GM19455 (cell line): ENCODE data around the gene NT5C2.
"Not testable (repeated sequence)": the region's sequence is repeated elsewhere in the genome, so short reads cannot be mapped to it uniquely, and the experiment has no call there.

Experiments used
- ATAC-seq: cut with Tn5 transposase; IDR thresholded peaks from one replicate; pipeline ENCODE4 v1.9.1; 2021; ENCODE audit not compliant: unreplicated experiment

Gene NT5C2

DNA sequence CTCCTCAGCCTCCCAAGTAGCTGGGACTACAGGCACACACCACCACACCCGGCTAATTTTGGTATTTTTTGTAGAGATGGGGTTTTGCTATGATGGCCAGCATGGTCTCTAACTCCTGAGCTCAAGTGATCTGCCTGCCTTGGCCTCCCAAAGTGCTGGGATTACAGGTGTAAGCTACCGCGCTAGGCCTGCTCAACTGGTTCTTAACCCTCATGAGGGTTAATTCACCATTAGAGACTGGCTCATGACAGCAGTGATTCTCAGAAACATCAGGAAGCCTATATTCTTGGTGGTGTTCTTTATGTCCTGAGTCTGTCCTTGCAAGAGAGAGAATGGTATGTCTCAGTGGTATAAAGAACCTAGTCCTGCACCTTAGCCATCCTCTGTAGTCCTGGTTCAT is 10.4 kb upstream of the NT5C2 start:
- ATAC-seq: no peak

- ATAC-seq: no peak
Measured at GRCh38 chr10:103202319-103202718, 9.2 kb upstream of the NT5C2 start.

DNA sequence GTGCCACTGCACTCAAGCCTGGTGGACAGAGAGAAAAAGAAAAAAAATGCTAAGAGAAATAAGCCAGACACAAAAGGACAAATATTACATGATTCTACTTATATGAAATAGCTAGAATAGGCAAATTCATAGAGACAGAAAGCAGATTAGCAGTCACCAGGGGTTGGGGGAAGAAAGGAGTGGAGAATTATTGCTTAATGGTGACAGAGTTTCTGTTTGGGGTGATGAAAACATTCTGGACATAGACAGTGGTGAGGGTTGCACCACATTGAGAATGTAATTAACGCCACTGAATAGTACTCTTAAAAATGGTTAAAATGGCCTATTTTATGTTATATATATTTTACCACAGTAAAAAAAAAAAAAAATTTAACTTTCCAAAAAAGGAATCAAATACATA is 6.4 kb upstream of the NT5C2 start:
- ATAC-seq: no peak

- ATAC-seq: no peak
Measured at GRCh38 chr10:103198648-103199047, 5.6 kb upstream of the NT5C2 start.

DNA sequence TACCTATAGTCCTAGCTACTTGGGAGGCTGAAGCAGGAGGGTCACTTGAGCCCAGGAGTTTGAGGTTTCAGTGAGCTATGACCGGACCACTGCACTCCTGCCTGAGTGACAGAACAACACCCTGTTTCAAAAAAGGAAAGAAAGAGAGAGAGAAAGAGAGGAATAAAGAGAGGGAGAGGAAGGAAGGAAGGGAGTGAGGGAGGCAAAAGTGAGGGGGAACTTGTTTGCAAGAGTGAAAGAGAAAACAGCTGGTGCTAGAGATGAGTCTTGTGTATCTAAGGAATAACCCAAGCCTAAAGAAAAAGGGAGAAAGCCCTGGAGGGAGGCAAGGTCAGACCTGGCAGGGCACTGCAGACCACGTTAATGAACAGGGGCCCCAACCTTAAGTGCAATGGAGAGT is 4.8 kb upstream of the NT5C2 start:
- ATAC-seq: no peak

GRCh38 chr10:103197174-103197573 is 4.1 kb upstream of the NT5C2 start:
- no peak for ATAC-seq

DNA sequence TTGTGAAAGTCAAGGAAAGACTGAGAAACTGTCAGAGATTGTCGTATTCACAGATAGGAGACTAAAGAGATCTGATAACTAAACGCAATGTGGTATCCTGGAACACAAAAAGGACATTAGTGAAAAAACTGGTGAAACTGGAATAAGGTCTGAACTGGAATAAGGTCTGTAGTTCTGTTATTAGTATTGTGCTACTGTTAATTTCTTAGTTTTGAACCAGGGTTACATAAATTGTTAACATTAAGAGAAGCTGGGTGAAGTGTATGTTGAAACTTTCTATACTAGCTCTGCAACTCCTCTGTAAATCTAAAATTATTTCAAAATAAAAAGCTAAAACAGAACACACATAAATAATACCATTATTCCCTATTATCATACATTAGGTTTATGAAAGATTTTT is 3.4 kb upstream of the NT5C2 start:
- no peak for ATAC-seq

DNA sequence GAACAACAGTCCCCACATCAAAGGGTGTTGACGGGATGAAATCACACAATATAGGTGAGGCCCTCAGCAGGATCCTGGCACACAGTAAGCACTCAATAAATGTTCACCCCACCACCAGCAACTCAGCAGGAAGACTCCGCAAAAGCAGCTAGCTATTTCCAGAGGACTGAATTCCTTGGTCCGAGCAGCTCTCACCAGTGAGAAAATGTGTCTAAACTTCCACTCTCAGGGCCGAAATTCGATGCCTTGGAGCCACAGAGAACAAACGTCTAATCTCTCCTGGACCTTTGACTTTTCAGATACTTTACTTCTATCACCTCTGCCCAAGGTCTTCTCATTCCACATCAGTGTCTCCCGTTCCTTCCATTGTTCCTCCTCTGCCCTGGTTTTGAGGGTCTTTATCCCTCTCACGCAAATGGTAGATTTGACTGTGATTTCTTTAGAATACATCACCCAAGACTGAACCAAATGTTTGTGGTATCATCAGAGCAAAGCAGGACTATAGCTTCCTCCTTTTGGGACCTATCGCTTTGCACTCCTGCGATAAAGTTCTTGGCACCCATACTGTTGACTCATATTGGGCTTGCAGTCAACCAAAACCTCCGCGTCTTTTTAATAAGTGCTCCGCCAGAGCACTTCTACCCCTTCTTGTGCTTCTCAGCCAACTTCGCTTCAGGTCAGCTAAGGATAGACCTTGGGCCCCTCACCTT is 903 bp upstream of the NT5C2 start:
- no peak for ATAC-seq

DNA sequence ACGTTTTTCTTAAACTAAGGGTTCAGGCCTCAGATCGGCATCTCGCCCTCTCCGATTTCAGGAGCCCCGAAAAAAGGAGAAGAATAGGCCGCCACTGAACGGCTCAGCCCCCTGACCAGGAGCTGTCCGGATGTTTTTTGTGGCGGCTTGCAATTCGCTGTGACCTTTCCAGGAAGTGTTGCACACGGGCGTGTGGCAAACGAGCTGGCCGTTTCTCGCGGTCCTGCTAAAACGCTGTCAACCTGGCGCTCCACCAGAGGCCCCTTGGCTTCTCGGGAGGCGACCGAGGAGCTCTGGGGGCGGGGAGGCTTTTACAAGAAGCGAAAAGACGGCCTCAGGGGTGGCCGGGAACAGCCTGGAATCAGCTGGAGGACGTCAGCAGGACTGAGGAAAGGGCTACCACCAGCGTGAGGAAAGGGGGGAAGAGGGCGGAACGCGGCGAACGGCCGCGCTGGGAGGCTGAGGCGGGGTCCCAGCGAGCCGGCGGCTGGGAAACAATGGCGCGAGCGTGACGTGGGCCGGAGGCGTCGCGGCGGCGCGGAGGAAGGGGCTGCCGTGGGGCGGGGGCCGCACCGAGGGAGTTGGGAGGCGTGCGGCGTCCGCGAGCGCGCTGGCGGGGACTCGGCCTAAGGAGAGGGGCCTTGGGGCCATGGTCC is 493 bp downstream of the NT5C2 start:
- peak; percentile 59 for ATAC-seq

DNA sequence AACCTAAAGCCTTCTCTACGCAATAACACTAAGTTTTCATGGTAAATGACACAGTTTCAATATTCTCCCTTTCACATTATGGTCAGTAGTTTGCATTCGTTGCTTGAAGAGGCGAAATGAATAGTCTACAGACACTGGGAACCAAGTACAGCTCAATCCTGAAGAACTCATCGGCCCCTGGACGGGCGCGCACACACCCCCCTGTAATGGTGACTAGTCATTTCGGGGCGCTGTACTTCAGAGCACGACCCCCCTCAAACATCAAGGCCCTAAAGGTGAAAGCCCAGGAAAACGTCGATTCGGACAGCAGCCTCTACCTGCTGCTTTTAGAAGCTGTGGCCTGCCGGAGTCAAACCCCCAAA is 1.0 kb downstream of the NT5C2 start:
- no peak for ATAC-seq

DNA sequence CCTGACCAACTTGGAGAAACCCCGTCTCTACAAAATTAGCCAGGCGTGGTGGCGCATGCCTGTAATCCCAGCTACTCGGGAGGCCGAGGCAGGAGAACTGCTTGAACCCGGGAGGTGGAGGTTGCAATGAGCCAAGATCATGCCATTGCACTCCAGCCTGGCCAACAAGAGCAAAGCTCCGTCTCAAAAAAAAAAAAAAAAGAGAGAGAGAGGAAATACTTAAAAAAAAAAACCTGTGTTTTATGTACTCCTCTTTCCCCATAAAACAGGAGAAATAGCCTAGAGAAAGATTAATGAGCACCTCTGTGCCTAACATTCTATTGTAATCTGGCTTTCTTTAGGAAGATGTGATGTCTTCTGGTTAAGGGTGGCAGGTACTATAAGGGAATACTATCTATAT is 1.9 kb downstream of the NT5C2 start:
- ATAC-seq: not testable (repeated sequence)

DNA sequence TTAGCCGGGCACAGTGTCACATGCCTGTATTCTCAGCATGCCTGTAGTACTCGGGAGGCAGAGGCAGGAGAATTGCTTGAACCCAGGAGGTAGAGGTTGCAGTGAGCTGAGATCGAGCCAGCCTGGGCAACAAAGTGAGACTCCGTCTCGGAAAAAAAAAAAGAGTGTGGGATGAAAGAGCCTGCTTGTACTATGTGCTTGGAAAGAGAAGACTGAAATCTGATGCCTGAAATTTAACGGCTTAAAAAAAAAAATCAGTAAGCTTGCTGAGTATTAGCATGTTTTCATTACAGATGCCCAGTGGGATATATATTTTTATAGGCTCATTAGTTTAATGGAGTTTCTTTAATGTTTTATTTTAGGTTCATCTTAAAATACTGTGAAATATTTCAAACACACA is 4.2 kb downstream of the NT5C2 start:
- ATAC-seq: no peak

- no peak for ATAC-seq
Measured at GRCh38 chr10:103186128-103186527, 6.9 kb downstream of the NT5C2 start.

DNA sequence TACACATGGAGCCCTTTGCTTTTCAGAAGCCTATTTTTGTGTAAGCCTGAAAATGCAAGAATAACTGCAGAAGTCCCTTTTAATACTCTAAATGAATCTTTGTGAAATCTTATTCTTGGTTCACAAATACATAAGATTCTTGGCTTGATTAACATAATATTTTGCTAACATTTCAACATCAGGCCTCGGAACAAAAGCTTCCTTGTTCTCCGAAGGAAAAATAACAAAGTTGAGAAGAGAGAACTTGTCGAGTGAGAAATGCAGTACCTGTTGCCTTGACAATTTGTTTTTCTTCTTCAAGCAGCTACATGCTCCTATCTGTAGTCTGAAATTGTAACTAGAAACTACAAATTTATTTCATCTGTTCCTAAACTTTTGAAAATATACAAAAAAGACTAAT is 8.5 kb downstream of the NT5C2 start:
- no peak for ATAC-seq

DNA sequence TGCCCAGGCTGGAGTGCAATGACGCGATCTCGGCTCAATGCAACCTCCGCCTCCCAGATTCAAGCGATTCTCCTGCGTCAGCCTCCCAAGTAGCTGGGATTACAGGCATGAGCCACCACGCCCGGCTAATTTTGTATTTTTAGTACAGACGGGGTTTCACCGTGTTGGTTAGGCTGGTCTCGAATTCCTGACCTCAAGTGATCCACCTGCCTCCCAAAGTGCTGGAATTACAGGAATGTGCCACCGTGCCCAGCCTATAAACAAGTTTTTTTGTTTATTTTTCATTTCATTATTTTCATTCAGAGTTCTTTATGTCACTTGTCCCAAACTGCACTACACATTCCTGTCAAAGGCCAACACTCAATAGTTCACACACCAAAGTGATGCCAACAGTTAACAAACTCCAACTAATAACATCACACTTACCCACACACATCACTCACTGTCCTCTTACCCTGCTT is 9.1 kb downstream of the NT5C2 start:
- ATAC-seq: not testable (repeated sequence)

GRCh38 chr10:103181244-103181643 is 11.8 kb downstream of the NT5C2 start:
- ATAC-seq: no peak

DNA sequence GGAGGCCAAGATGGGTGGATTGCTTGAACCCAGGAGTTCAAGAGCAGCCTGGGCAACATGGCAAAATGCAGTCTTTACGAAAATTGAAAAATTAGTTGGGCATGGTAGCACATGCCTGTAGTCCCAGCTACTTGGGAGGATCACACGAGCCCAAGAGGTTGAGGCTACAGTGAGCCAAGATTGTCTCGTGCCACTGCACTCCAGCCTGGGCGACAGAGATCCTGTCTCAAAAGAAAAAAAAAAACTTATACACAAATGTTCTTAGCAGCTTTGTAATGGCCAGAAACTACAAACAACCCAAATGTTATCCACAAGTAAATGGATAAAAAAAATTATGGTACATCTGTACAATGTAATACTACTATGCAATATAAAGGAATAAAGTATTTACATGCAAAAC is 12.6 kb downstream of the NT5C2 start:
- no peak for ATAC-seq

GRCh38 chr10:103177123-103177522 is 15.9 kb downstream of the NT5C2 start:
- no peak for ATAC-seq

DNA sequence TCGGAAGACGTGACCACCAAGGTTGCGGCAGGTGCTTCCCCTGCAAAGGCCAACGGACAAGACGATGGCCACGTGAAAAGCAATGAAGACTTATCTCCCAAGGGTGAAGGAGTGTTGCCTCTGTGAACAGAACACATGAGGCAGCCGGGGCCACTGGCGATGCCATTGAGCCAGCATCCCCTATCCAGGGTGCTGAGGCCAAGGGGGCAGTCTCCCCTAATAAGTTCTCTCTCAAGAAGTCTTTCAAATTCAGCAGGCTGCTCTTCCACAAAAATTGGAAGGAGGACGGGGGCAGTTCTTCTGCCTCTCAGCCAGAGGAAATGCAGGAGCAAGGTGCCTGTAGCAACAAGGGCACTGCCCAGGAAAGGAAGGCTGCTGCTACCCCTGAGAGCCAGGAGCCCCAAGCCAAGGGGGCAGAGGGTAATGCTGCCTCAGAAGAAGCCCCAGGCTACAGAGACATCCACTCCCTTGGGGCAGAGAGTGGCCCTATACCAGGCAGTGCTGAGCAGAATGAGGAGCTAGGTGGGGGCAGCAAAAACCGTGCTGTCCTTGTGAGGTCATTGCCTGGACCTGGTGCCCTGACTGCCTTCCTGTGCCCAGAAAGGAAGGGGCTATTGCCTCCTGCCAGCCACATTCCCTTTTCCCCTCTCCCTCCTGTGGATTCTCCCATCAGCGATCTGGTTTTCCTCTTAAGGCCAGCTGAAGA is 17.3 kb downstream of the NT5C2 start:
- no peak for ATAC-seq

DNA sequence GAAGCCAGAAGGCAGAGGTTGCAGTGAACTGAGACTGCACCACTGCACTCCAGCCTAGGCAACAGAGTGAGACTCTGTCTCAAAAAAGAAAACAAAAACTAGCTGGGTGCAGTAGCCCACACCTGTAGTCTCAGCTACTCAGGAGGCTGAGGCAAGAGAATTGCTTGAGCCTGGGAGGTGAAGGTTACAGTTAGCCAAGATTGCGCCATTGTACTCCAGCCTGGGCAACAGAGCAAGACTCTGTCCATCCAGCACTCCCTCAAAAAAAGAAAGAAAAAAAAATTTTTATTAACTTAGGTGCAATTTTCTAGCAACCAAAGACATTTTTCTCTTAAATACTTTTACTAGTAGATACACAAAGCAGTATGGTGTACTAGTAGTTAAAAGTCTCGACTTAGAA is 18.7 kb downstream of the NT5C2 start:
- not testable (repeated sequence) for ATAC-seq

- no peak for ATAC-seq
Measured at GRCh38 chr10:103171278-103171677, 21.8 kb downstream of the NT5C2 start.

- no peak for ATAC-seq
Measured at GRCh38 chr10:103168438-103168837, 24.6 kb downstream of the NT5C2 start.
